ENCODE measurements around the gene MRPL50. TPM values are rescaled to one million over a fixed set of nuclear protein-coding genes. Genes with fewer than 3 reads are reported as not detected.
A peak's percentile ranks its signal among the peaks of the same experiment; 100 is the strongest.

Gene MRPL50
- total and polyA plus RNA-seq, 9 of the 15 experiments (the other 6 are each of a cell fraction or from before 2014, with no cell fraction given) = 17.5 to 107 (median 37.4) TPM

- FAIRE-seq (no peak), ATAC-seq (no peak), DNase-seq (ENCODE audit: extremely low read depth in 1 of 4, low spot score in 3 of 4) (no peak)
- H4K20me1 ChIP-seq (replicated peaks; ENCODE audit: control insufficient read depth, insufficient read depth, low read length) = no peaks in the 10 kb centered on the region
- H3K9me1 ChIP-seq (ENCODE audit: control insufficient read depth, insufficient read depth, low read length) = no peaks in the 10 kb centered on the region
- no peak overlapping the region for H3K4me3 ChIP-seq
- no TSS peak for BruUV-seq (replicated peaks)
- H3K4me2 ChIP-seq (ENCODE audit: insufficient read depth, low read length) = no peak overlapping the region
- in situ Hi-C loops (cut with MboI) (no loop called here), intact Hi-C loops (cut with micrococcal nuclease) (no loop called here)
- peaks cover 0 to 5% of the 10 kb centered on the region in 2 experiments; a peak in 3 of 5 replicates for H3K4me1 ChIP-seq (replicated peaks in 1 of 2; ENCODE audit: control insufficient read depth in 2 of 2, insufficient read depth in 2 of 2, low read length in 2 of 2)
- no peaks in the 10 kb centered on the region for H3K79me2 ChIP-seq (ENCODE audit: control insufficient read depth, insufficient read depth, low read length)
- WGBS (ENCODE audit: insufficient coverage, low coverage, missing lambda C conversion rate) = 29% methylated on average over 7 of the region's 7 CpGs
- H2AFZ ChIP-seq (ENCODE audit: low read depth, low read length) = 0 out of 2 replicates have a peak overlapping the region, but pooled peaks have one; percentile 13
- H3K9ac ChIP-seq (ENCODE audit: insufficient read depth in 1 of 2, low read depth in 2 of 2, low read length in 2 of 2) = no peak overlapping the region
- no peak overlapping the region for H3K27ac ChIP-seq (ENCODE audit: extremely low read depth, low read depth, low read length)
- ChIA-PET POLR2A (no interaction called here), CTCF (ENCODE audit: low intra/inter-chr PET ratio) (no interaction called here)
- no peaks in the 10 kb centered on the region; the same call in 1 of the 2 replicates for H3K9me3 ChIP-seq (replicated peaks; ENCODE audit: control insufficient read depth, insufficient read depth, low read depth, low read length)
- no peaks in the 10 kb centered on the region for H3K36me3 ChIP-seq (ENCODE audit: control insufficient read depth, insufficient read depth, low read length)
- H3K27me3 ChIP-seq (ENCODE audit: control insufficient read depth in 2 of 2, insufficient read depth in 2 of 2, low read length in 2 of 2) = no peaks in the 10 kb centered on the region
- TF ChIP-seq NKRF (IDR thresholded peaks at IDR 0.05; ENCODE audit: borderline replicate concordance) = no peak
- no peak for TF ChIP-seq EHMT2 (IDR thresholded peaks at IDR 0.05)
- TF ChIP-seq PTTG1 (tag; IDR thresholded peaks at IDR 0.05; ENCODE audit: low read depth) = no peak
- TF ChIP-seq DPF2 (IDR thresholded peaks at IDR 0.05) = no peak
- TF ChIP-seq RNF219 (CRISPR knock-in tag; IDR thresholded peaks at IDR 0.05) = no peak
- TF ChIP-seq ZNF134 (CRISPR knock-in tag; conservative IDR thresholded peaks at IDR 0.05) = no peak
- TF ChIP-seq BCLAF1 (IDR thresholded peaks at IDR 0.05; ENCODE audit: borderline replicate concordance in 1 of 2, control insufficient read depth in 1 of 2, low read depth in 2 of 2, low read length in 1 of 2) = no peak
- no peak for TF ChIP-seq NUFIP1 (IDR thresholded peaks at IDR 0.05; ENCODE audit: partially characterized antibody)
- TF ChIP-seq NR2C1 (IDR thresholded peaks at IDR 0.05) = no peak
- no peak for TF ChIP-seq NR2C1 (tag; IDR thresholded peaks at IDR 0.05)
Measured at GRCh38 chr9:101354765-101355708, 43.4 kb downstream of the MRPL50 start.

Data from K562 (cell line).